Tongue (tissue), 2 donors: ENCODE data around the gene GOLGA6D. TPM values are rescaled to one million over a fixed set of nuclear protein-coding genes. Genes with fewer than 3 reads are reported as not detected.
"Not testable (repeated sequence)": the region's sequence is repeated elsewhere in the genome, so short reads cannot be mapped to it uniquely, and the experiment has no call there.

Experiments
- DNase-seq: peaks from one replicate; pipeline ENCODE4 v3.0.0-alpha.2; 2015
- total RNA-seq: library from RNA; depleted of rRNA; stranded (reverse); fragments of >200 nt; gene quantifications from one replicate; pipeline ENCODE4 v1.2.3, GENCODE V29; 2014

The GOLGA6D gene
- total RNA-seq, 1 donor from 2014 or later, result not detected

GRCh38 chr15:75293660-75294059, 11.0 kb downstream of the GOLGA6D start:
- not testable (repeated sequence) for DNase-seq

- DNase-seq, result not testable (repeated sequence)
Observed at GRCh38 chr15:75298541-75299310, 16.1 kb downstream of the GOLGA6D start.

DNA sequence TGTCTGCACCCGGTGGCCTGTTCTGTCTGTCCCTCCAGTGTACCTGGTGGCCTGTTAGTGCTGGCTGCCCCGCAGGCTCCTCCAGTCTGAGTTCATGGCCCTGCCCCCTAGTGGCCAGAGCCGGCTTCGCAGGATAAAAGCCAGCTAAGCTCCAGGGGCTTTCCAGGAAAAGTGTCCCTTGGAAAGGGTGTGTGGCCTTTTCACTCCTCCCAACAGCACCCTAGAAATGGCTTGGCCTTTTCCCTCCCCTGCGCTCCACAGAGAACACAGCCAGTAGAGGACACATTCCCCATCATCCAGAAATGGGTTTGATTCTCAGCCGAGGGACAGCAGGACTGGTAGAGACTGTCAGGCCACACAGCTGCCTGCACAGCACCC, 16.7 kb downstream of the GOLGA6D start:
- DNase-seq, result not testable (repeated sequence)

- DNase-seq, result not testable (repeated sequence)
Observed at GRCh38 chr15:75300026-75300425, 17.4 kb downstream of the GOLGA6D start.

- DNase-seq, result no peak
Observed at GRCh38 chr15:75302318-75302717, 19.7 kb downstream of the GOLGA6D start.

DNA sequence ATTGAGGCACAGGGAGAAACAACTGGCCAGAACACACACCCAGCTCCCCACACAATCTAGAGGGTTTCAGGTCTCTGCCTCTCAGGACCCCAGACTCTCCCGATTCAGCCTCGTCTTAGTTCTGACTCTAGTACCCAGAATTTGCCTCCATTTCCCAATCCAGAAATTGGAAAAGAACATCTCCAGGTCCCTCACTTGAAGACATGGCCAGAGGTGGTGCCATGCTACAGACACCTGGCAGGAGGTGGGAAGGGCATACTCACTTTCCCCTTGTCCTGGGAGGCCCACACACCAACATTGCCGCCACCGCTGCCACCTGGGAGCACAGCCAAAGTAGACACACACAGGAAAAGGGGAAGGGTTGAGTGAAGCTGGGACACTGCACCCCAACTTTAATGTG, 20.1 kb downstream of the GOLGA6D start:
- DNase-seq, result not testable (repeated sequence)

DNA sequence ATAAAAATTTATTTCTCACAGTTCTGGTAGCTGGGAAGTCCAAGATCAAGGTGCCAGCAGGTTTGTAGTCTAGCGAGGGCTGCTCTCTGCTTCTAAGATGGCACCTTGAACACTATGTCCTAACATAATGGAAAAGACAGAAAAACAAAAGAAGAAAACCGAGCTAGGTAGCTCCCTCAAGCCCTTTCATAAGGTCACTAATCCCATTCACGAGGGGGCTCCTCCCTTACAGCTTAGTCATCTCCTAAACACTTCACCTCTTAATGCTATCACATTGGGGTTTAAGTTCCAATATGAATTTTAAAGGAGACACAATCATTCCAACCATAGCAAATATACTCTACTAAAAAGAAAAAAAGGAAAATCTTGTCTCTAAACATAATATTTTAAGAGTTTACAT, 23.6 kb downstream of the GOLGA6D start:
- no peak for DNase-seq

DNA sequence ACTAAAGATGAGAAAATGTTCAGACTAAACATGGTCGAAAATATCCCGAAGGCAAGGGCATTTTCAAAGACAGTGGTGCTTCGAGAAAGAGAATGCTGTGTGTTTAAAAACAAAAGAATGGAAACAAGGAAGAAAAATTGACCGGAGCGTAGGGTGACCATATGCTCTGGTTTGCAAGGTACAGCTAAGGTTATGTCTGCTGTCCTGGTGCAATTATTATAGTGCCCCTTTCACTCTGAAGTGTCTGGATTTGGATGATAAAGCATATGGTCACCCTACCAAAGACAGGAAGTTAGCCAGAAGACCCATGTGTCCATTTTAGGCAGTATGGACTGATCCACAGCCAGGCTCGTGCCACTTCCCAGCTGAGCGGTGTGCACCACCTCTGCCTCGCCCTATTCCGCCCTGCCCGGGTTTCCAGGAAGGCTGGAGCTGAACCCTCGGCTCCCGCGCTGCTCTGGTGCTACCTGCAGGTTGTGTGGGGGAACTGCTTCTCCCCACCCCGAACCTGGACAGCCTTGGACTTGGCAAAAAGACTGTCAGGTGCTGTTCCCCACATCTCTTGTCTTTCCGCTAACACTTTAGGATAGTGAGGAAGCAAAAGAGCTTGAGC, 25.2 kb downstream of the GOLGA6D start:
- peak; percentile 1 for DNase-seq

GRCh38 chr15:75309711-75310110, 27.1 kb downstream of the GOLGA6D start:
- DNase-seq, result no peak

DNA sequence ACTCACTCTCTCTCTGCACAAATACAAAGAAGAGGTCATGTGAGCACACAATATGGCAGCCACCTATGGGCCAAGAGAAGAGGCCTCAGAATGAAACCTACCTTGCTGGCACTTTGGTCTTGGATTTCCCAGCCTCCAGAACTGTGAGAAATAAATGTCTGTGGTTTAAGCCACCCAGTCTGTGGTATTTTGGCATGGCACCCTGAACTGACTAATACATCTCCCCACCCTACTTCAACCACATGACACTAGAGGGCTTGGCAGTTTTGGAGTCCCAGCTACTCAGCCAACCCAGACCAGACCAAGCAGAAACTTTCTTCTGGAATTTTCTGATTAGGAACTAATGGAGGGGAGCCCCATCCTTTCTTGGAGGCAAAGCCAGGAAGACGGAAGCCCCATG, 29.9 kb downstream of the GOLGA6D start:
- DNase-seq, result not testable (repeated sequence)

DNA sequence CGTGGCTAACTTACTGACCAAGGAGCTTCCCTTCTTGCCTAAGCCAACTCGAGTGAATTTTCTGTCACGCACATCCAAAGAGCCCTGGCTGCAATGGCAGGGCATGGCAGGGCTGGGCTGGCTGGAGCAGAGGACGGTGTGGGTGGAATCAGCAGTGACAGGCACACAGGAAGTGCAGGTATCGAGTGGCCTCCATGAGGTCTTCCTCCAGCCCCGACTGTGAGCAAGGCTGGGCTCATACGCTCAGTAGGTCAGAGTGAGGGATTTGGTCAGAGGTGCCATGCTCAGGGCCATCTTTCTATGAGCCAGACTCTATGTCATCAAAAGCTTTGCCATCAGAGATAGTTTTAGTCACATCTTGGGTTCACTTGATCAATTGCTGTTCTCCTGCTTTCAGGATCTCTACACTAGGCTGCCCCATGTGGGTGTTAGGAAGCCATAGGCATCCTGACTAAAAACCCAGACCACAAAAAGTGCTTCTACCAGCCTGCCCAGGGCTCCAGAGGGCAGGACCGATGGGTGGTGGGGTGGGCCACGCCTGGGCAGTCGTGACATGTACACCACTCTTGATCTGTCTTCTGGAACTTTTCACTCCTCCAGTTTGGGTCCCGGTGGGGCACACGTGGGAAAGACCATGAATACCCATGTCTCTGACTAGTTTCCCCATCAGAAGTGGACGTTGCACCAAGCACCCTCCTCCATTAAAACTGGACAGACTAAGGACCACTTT, 30.6 kb downstream of the GOLGA6D start:
- DNase-seq, result no peak

GRCh38 chr15:75314552-75315290, 32.1 kb downstream of the GOLGA6D start:
- no peak for DNase-seq

DNA sequence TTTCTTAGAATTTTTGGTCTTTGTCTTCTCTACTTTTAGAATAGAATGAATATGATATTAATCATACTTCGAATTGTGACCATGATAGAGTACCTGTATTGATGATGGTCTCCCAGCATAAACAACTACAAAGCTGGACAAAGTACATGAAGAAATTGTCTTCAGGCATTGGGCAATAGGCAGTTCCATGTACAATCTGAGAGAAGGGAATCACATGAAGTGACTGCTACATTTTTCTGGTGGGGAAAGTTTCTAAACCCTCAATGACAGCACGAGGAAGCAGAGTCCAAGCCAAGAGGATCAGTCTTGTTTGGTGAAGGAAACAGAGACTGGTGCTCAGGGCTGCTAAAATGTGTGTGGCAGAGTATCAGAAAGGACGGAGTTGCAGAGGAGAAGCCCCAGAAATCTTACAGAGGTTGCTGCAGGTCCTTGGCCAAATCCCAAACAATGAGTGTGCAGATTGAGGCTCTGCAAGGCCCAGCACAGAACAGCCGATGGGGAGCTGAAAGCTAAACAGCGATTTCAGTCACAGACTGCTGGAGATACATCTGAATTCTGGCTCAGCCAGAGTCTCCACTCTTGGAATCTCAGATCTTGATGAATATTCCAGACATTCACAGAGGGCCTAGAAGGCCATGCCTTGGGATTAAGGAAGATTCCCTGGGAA, 36.7 kb downstream of the GOLGA6D start:
- not testable (repeated sequence) for DNase-seq

- no peak for DNase-seq
Observed at GRCh38 chr15:75321711-75322110, 39.1 kb downstream of the GOLGA6D start.

DNA sequence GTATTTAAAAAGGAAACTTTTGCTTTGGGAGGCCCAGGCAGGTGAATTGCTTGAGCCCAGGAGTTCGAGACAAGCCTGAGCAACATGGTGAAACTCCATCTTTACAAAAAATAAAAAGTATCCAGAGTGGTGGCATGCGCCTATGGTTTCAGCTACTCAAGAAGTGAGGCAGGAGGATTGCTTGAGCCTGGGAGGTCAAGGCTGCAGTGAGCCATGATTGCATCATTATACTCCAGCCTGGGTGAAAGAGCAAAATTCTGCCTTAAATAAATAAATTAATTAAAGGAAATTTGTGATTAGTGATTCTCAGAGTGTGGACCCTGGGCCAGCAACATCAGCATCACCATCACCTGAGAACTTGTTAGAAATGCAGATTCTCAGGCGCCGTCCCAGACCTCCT, 43.3 kb downstream of the GOLGA6D start:
- DNase-seq, result no peak

DNA sequence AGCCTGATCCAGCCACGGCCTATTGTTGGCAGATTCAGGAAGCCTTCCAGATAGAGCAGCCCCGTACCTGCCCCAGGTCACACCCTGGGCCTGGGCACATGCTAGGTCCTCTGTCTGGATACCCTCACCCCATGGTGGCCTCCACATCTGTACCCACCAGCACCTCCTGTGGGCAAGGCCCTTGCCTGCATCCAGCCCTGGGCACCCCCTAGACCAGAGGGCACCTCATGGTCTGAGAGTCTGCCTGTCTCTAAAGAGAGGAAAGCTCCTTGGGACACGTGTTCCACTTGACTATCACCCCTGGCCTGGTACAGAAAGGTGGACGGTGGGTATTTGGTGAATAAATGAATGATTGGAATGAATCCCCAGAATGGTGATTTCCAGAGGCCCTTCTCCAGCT, 44.4 kb downstream of the GOLGA6D start:
- no peak for DNase-seq

GRCh38 chr15:75327491-75327890, 44.9 kb downstream of the GOLGA6D start:
- no peak for DNase-seq

GRCh38 chr15:75328493-75329314, 46.1 kb downstream of the GOLGA6D start:
- DNase-seq, result no peak

DNA sequence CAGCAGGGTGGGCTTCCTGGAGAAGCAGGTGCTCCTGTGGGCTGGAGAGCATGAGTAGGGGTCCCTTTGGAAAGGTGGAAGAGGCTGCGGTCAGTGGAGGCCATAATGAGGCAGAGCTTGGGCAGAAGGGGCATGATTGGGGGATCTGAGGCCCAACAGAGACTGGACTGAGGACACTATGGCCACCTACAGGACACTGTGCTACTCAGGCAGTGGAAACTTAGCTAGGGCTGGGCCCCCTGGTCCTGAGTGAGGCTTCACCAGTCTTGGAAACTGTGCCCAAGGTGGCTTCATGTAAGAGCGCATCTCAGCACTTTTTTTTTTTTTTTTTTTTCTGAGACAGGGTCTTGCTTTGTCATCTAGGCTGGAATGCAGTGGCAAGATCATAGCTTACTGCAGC, 46.9 kb downstream of the GOLGA6D start:
- DNase-seq, result no peak

- not testable (repeated sequence) for DNase-seq
Observed at GRCh38 chr15:75332093-75332492, 49.5 kb downstream of the GOLGA6D start.
